CD4-positive, alpha-beta T cell treated with Interleukin-17A for 4 hours (primary cell): ENCODE data around the gene NPHS2.

Source experiments
- DNase-seq: peaks from one replicate; pipeline ENCODE4 v3.0.0-alpha.2; 2020; ENCODE audit warnings: mixed read lengths

Gene NPHS2

DNA sequence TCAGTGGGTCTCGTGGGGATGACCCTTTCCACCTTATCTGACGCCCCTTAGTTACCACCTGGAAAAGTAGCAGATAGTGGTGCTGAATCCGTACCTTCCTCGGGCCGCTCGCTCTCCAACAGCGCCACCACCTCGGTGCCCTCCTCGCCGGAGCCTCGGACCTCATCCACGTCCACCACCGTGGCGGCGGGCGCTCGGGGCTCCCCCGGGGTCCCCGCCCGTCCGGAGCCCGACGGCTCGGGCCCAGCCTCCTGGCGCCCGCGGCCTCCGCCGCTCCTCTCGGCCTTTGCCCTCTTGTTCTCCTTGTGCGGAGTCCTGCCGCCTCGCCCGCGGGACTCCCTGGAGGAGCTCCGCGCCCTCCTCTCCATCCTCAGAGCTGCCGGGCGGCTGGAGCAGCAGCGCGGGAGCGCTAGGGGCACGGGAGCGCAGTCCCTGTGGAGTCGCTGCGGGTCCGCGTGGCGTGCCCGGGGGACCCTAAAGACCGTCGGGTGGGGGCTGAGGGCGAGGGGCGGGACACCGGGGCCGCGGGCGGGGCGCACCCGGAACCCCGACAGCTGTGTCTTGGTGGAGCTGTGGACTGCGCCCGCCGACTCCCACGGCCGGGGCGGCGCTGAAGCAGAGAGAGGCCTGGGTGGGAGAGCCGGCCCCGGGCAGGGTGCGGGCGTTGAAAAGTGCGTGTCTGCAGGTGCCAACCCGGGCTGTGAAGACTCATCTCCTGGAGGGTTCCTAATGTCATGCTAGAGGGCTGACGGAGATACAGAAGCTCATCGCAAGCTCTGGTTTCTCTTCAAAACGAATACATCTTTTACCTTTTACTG lies at the start of gene NPHS2:
Gene NPHS2, minus strand, starts transcription at position 452 of the 818 bp plus-strand sequence. Its CDS starts 84 bp downstream, at position 368.
- no peak for DNase-seq

DNA sequence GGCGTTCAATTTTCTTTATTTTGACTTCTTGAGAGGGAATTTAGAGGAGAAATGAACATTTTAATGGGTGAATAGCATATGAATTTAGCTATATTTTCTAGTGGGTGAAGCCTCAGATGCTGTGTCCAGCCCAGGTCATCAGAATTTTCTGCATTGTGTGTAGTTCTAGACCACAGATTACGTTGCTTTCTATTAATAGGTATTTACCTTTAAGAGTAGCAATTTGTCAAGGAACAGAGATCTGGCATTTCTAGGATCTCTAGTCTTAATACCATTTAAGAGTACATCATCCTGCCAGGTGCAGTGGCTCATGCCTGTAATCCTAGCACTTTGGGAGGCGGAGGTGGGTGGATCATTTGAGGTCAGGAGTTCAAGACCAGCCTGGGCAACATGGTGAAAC lies 36.6 kb upstream of the NPHS2 start:
- no peak for DNase-seq

DNA sequence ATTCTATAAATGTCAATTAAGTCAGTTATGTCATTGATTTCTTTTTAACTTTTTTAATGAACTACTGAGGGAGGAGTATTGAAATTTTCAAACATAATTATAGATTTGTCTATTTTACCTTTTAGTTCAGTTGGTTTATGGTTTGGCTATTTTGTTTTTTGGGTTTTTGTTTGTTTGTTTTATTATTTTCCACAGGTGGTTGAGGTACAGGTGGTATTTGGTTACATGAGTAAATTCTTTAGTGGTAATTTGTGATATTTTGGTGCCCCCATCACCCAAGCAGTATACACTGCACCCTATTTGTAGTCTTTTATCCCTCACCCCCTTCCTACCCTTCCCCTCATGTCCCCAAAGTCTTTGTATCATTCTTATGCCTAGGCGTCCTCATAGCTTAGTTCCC lies 25.3 kb upstream of the NPHS2 start:
- DNase-seq: no peak

GRCh38 chr1:179599623-179600249 lies 24.0 kb upstream of the NPHS2 start:
- no peak for DNase-seq

DNA sequence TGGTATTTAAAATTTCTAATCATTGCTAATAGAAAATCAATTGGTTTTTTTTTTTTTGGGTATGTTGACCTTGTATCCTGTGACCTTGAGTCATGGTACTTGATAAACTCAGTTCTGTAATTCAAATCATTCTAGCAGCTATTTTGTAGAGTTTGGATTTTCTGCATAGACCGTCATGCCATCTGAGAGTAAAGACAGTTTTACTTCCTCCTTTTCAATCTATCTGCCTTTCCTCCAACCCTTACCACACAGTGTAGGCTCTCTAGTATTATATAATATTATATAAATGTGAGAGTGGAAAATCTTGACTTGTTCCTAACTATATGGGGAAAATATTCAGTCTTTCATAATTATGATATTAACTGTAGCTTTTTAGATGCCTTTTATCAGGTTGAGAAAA lies 22.9 kb upstream of the NPHS2 start:
- DNase-seq: no peak

DNA sequence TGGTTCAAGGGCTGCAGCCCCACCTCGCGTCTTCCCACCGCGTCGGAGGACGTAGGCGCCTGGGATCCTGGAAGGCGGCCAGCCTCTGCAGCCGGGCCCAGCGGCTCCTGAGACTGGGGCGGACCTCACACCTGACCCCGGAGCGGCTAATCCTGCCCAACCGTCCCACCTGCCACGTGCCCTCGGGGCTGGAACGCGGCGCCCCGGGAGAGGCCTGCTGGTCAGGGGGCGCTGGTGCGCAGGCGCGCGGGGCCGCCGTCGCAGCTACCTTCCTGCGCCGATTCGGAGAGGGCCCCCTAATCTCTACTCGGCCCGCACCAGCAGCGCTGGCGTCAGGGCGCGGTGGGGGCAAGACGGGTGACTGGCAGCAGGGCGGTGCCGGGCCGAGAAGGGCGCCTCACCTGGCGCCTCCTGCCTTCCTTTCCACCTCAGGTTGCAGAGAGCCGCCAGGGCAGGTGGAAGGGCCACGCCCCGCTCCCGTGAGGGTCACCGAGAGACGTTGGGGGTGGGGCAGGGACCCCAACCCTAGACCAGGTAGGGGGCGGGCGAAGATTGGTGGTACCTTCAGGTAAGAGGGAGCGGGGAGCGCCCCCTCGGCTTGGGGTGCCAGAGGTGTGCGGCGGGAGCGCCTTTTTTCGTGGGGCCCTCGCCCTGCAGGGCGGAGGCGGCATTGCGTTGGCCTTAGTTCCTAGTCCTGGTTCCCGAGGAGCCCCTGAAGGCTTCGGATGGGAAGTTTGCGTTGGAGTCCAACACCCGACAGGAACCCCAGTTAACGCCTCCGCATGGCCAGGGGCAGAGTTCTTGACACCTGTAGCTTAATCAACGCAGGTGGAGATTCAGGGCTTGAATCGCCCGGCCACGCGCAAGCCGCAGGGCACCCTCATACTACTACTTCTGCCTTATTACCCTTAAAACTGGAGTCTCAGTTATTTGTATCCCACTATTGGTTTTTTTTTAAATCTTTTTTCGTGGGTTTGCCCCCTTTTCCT lies 16.1 kb upstream of the NPHS2 start, which contains the start of gene TDRD5:
Gene TDRD5, plus strand, starts transcription at position 241 of the 989 bp plus-strand sequence. CDS start 784 bp downstream, outside the sequence.
- no peak for DNase-seq

DNA sequence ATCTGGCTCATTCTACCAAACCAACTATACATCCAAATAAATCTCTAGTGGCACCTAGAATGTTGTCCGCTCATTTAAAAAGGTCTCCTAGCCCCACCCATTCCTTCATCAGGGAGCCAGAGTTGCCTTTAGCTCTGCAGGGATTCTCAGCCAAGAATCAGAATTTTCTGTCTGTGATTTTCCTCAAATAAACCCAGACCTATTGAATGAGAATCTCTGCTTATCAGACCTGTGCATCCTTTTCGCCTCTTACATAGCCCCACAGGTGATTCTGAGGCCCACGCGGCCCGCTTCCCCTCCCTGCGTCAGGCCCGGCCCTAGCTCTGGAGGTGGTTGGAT lies 15.5 kb upstream of the NPHS2 start:
- DNase-seq: no peak

DNA sequence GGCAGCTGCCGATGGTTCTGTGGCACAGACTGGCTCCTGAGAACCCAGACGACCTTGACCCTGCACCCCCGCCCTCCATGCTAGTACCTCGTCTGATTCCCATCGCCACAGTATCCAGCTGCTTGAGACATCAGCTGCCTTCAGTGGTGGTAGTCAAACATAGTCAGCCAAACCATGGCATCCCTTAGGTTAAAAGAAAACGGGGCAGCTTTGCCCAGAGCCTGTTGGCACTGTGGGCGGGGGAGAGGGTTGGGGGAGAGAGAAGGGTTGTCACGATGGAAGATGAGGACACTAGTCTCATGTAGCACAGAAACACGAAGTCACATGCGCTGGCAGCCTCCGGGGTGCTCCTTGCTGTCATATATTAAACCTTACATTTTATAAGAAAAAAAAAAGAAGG lies 14.9 kb upstream of the NPHS2 start:
- no peak for DNase-seq

GRCh38 chr1:179589509-179589908 lies 13.8 kb upstream of the NPHS2 start:
- no peak for DNase-seq

GRCh38 chr1:179588425-179589024 lies 12.8 kb upstream of the NPHS2 start:
- DNase-seq: no peak

GRCh38 chr1:179587336-179587735 lies 11.6 kb upstream of the NPHS2 start:
- DNase-seq: no peak

DNA sequence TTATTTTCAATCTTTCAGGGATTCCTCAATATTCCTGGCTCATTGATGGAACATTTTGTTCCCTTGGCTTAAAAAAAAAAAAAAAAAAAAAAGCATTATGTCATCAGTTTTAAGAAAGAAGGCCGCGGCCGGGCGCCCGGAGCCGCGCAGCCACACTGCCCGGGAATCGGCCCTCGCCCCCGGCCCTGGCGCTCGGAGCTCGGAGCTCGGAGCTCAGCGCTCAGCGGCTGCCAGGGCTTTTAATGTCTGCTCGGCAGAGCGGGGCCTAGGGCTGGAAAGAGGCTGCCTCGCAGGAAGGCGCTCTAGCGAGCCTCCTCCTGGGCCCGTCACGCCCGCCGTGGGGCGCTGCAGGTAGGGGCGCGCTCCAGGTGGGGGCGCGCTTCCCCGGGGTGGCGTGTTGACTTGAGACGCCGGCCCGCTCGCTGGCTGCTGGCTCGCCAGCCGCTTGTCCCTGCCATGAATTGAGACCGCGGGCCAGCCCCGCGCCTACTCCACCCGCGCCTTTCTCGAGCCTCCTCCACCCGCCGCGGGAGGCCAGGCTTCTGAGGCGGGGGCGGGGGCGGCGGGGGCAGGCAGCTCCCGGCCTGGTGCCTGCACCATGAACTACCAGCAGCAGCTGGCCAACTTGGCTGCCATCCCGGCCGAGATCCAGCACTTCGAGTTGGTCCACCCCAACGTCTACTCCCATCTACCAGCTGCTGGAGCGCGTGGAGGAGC lies 10.5 kb upstream of the NPHS2 start:
- DNase-seq: no peak

- no peak for DNase-seq
Observed at GRCh38 chr1:179583771-179584320, 8.1 kb upstream of the NPHS2 start.

DNA sequence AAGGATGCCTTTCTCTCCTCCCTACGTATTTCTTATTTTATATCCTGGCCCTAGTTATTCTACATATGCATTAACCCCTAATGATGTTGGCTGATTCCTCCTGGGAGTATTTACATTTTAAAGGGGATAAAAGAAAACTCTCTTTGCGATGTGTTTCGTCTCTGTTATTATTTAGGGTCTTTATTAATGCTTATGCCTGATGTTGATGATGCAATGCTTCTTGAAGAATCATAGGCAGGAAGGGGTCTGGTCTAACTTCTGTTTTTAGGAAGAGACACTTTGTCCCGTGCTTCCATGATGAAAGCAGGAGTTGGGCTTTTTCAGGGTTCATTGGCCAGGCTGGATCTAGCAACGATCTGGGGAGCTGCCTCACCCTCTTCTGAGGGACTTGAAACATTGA lies 761 bp upstream of the NPHS2 start:
- no peak for DNase-seq

- no peak for DNase-seq
Observed at GRCh38 chr1:179558078-179558477, 17.7 kb downstream of the NPHS2 start.

- DNase-seq: no peak
Observed at GRCh38 chr1:179554427-179554826, 21.3 kb downstream of the NPHS2 start.

- DNase-seq: no peak
Observed at GRCh38 chr1:179550746-179551682, 24.7 kb downstream of the NPHS2 start.

DNA sequence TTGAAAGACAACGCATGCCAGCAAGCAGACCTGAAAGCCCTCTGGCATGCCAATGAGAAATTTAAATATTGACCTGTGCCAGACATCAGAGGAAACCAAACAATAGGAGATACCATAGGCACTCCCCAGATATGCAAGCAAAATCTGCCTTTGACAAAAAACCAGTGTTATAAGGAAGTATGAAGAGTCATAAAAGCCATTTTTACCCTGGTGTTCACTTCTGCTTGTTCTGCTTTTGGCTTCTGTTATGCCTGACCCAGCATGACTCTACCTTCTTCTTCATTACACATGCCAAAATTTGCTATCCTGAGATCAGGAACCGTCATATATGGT lies 26.4 kb downstream of the NPHS2 start:
- no peak for DNase-seq

DNA sequence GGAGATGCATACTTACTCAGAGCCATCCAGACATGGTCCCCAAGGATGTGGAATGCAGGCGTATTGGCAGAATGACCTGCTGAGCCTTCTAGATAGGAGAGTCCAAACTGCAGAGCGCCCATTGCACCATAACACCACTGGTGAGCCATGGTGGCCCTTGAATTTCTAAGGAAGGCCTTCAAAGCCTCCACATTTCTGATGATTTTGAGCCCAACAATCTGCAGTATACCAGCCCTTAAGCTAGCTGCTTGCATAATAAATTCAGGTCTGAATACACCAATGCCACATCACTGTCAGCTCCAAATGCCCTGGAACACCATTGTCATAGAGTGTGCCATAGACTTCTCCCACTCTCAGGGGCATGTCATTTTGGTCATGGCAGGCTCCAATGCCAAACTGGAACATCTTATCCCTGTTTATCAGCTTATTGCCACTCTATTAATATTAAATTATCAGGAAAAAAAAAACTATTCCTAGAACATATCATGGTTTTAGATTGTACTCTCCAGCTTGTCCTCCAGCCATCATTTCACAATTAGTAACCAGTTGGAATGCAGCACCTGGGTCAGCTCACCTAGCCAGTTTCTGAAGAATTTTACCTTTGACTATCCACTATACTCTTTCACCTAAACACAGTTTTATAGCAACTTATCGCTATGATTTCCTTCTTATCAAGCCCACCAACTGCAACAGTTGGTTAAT lies 26.9 kb downstream of the NPHS2 start:
- DNase-seq: no peak

- DNase-seq: no peak
Observed at GRCh38 chr1:179547021-179547535, 28.7 kb downstream of the NPHS2 start.
